Type B pancreatic cell (in vitro differentiated cells): Measurements from ENCODE around the gene ARIH1. TPM values are rescaled to one million over a fixed set of nuclear protein-coding genes. Genes with fewer than 3 reads are reported as not detected.
"Not testable (repeated sequence)": the region's sequence is repeated elsewhere in the genome, so short reads cannot be mapped to it uniquely, and the experiment has no call there.

ENCODE experiments used
- DNase-seq: peaks from one replicate; pipeline ENCODE4 v3.0.0; 2021; ENCODE audit warnings: mixed read lengths; ENCODE audit not compliant: unreplicated experiment; ENCODE audit errors: extremely low spot score
- H3K27ac Mint-ChIP-seq: 2 replicates; pipeline ENCODE4 v1.8.0; 2021; ENCODE audit warnings: mild to moderate bottlenecking, mixed read lengths
- H3K27me3 Mint-ChIP-seq: 2 replicates; pipeline ENCODE4 v1.8.0; 2021; ENCODE audit warnings: mixed read lengths
- H3K36me3 Mint-ChIP-seq: 2 replicates; pipeline ENCODE4 v1.8.0; 2021; ENCODE audit warnings: mixed read lengths
- H3K4me1 Mint-ChIP-seq: one replicate; pipeline ENCODE4 v1.8.0; 2021; ENCODE audit warnings: mixed read lengths; ENCODE audit not compliant: unreplicated experiment
- H3K4me3 Mint-ChIP-seq: 2 replicates; pipeline ENCODE4 v1.8.0; 2021; ENCODE audit warnings: mild to moderate bottlenecking, mixed read lengths
- H3K9me3 Mint-ChIP-seq: 2 replicates; pipeline ENCODE4 v1.8.0; 2021; ENCODE audit warnings: mixed read lengths
- total RNA-seq: library from RNA; stranded (reverse); gene quantifications from 2 replicates; pipeline ENCODE4 v1.2.1, GENCODE V29; 2021; ENCODE audit warnings: low replicate concordance
- TF ChIP-seq, protein P1 (sequence below): fragments of 200-600 bp; sonication (generic); conservative IDR thresholded peaks from 2 replicates; pipeline ENCODE4 v1.5.0; 2021; ENCODE audit warnings: antibody characterized with exemption, mild to moderate bottlenecking

ARIH1 gene
- total RNA-seq, 1 donor from 2014 or later = 172 TPM

DNA sequence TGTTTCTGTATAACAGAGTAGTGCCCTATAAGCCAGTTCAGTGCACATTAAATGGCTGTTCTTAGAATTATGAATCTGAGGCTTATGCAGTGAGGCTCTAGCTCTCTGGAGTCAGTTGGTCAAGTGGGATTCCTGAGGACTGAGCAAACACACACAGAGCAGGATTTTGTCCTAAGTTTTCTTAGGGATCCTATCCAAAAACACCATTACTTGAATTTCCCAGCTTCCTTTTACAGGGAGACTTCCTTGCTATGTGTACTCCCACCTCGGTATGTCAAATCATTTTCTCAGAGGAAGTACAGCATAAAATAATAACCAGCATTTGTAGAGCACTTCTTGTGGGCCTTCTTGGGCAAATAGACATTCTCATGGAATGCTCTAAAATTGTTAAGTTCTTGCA lies 117.2 kb downstream of the ARIH1 start:
- Mint-ChIP-seq H3K9me3 (no peaks in the 10 kb centered on the region), H3K36me3 (peaks cover 8% of the 10 kb centered on the region), H3K4me3 (no peak overlapping the region), H3K4me1 (no peaks in the 10 kb centered on the region), H3K27ac (no peak overlapping the region), H3K27me3 (no peaks in the 10 kb centered on the region)
- TF ChIP-seq, protein P1, sequence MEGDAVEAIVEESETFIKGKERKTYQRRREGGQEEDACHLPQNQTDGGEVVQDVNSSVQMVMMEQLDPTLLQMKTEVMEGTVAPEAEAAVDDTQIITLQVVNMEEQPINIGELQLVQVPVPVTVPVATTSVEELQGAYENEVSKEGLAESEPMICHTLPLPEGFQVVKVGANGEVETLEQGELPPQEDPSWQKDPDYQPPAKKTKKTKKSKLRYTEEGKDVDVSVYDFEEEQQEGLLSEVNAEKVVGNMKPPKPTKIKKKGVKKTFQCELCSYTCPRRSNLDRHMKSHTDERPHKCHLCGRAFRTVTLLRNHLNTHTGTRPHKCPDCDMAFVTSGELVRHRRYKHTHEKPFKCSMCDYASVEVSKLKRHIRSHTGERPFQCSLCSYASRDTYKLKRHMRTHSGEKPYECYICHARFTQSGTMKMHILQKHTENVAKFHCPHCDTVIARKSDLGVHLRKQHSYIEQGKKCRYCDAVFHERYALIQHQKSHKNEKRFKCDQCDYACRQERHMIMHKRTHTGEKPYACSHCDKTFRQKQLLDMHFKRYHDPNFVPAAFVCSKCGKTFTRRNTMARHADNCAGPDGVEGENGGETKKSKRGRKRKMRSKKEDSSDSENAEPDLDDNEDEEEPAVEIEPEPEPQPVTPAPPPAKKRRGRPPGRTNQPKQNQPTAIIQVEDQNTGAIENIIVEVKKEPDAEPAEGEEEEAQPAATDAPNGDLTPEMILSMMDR = no peak
- no peak for DNase-seq

DNA sequence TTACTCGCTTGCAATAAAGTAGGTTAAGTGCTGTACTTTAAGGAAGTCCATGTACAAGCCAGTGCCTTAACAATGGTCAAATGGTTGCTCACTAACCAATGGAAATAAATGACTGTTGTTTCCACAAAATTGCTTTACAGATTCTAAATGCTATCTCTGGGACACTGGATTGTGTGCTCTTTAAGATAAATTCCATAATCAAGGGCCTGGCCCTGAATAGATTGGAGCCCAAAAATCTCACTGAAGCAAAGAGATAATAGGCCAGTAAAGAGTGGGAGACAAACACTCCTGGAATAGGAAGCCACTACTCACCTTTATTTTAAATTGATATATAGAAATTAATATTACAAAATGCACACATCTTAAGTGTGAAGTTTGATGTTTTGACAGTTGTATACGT lies 118.0 kb downstream of the ARIH1 start:
- Mint-ChIP-seq H3K4me3 (no peak overlapping the region), H3K9me3 (no peaks in the 10 kb centered on the region), H3K27me3 (no peaks in the 10 kb centered on the region), H3K4me1 (no peaks in the 10 kb centered on the region), H3K27ac (no peak overlapping the region), H3K36me3 (peaks cover 7% of the 10 kb centered on the region)
- TF ChIP-seq, protein P1 = no peak
- DNase-seq = no peak

DNA sequence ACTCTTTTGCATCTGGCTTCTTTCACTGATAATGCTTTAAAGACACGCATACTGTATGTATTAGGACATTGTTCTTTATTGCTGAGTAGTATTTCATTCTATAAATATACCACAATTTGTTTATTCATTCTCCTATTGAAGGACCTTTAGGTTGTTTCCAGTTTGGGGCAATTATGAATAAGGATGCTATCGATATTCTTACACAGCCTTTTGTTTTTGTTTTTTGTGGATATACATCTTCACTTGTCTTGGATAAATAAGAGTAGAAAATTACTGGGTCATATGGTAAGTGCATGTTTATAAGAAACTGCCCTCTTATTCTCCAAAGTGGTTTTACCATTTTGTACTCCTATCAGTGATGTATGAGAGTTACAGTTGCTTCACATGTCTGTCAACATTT lies 118.5 kb downstream of the ARIH1 start:
- Mint-ChIP-seq H3K36me3 (peaks cover 1% of the 10 kb centered on the region), H3K27me3 (no peaks in the 10 kb centered on the region), H3K9me3 (no peaks in the 10 kb centered on the region), H3K4me1 (no peaks in the 10 kb centered on the region), H3K4me3 (no peak overlapping the region), H3K27ac (no peak overlapping the region)
- TF ChIP-seq, protein P1 = no peak
- no peak for DNase-seq

DNA sequence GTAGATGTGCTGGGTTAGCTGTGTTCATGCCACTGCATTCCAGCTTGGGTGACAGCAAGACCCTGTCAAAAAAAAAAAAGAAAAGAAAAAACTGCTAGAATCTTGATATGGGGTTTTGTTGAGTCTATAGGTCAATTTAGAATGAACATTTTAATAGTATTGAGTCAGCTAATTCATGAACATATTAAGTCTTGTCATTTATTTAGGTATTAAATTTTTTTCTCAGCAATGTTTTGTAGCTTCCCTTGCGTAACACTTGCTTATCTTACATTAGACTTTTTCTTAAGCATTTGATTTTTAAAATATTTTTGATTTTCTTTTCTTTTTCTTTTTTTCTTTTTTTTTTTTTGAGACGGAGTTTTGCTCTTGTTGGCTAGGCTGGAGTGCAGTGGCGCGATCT lies 119.7 kb downstream of the ARIH1 start:
- TF ChIP-seq, protein P1 = no peak
- no peaks in the 10 kb centered on the region for H3K36me3 Mint-ChIP-seq

DNA sequence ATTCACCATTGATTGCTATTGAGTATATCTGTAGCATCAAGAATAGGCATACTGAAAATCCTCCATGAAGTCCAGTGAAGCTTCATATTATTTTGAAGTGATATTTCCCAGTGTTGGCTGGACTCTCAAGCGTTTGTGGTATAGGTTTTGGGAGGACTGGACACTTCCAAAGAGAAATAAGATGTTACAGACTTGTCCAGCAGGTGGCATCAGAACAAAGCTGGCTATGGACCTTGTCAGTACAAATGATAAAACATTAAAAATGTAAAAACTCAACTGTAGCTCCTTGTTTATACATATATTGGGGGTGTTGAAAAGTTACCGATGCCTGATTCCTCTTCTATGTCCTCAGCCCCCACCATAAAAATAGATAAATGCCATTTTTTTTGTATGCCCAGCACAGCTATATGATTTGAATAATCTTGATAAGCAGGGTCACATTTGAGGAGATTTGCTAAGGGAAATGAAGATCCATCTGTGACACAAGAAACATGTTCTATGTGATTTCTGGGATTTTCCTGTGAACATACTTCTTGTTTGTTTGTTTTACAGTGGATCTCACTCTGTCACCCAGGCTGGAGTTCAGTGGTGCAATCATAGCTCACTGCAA lies 125.8 kb downstream of the ARIH1 start:
- Mint-ChIP-seq H3K4me3 (no peak overlapping the region), H3K36me3 (no peaks in the 10 kb centered on the region), H3K4me1 (no peaks in the 10 kb centered on the region), H3K9me3 (no peaks in the 10 kb centered on the region), H3K27ac (no peak overlapping the region), H3K27me3 (no peaks in the 10 kb centered on the region)
- no peak for DNase-seq
- TF ChIP-seq, protein P1 = peak; percentile 84

More for the DNA sequence above, 119.7 kb downstream of the ARIH1 start:
- Mint-ChIP-seq H3K4me3 (no peak overlapping the region), H3K27ac (no peak overlapping the region), H3K27me3 (no peaks in the 10 kb centered on the region), H3K9me3 (no peaks in the 10 kb centered on the region), H3K4me1 (no peaks in the 10 kb centered on the region)
- DNase-seq = no peak

DNA sequence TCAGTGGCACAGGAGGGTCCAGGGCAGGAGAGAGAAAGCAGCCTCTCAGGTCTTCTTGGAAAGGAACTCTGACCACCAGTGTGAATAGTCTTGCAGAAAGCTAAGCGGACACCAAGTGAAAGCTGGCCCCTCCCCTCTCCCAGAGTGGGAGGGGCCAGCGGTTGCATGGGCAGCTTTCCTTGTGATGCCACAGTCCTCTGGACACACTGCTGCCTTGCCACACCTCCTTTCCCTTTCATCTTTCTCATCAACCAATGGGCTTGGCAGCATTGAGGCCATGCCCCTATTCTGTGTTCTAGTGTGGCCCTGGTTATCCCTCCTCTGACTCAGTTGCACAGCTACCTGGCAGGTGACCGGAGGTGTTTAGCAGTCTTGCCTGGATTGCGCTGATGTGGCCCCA lies 130.7 kb downstream of the ARIH1 start:
- H3K4me3 Mint-ChIP-seq = no peak overlapping the region
- peaks cover 5% of the 10 kb centered on the region for H3K27me3 Mint-ChIP-seq
- H3K4me1 Mint-ChIP-seq = no peaks in the 10 kb centered on the region
- DNase-seq = no peak
- H3K27ac Mint-ChIP-seq = no peak overlapping the region
- H3K36me3 Mint-ChIP-seq = no peaks in the 10 kb centered on the region
- H3K9me3 Mint-ChIP-seq = no peaks in the 10 kb centered on the region
- TF ChIP-seq, protein P1 = no peak

DNA sequence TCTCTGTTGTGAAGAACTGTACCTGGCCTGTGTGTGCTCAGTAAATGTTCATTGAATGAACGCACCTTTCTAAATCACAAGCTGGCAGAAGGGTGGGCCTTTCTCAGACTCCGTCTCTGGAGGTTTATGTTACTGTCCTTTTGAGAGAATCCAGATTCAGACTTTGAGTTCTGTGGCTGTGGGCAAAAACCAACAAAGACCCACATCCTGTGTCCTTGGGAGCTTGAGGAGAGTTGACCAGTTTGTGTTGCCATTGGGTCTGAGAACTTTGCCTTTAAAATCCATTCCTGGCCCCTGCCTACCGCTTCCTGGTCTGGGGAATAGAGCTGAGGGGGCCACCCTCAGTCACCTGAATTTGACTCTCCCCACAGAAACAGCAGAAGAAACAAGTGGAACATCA lies 134.0 kb downstream of the ARIH1 start:
- H3K9me3 Mint-ChIP-seq = not testable (repeated sequence)

More for the DNA sequence above, 134.0 kb downstream of the ARIH1 start:
- not testable (repeated sequence) for H3K4me1 Mint-ChIP-seq, H3K4me3 Mint-ChIP-seq, DNase-seq, H3K27ac Mint-ChIP-seq, H3K27me3 Mint-ChIP-seq, H3K36me3 Mint-ChIP-seq
